ENCODE data around the gene NCKAP5.

GRCh38 chr2:133326652-133327397 is 241.4 kb downstream of the NCKAP5 start:
- TF ChIP-seq CTCF (IDR thresholded peaks at IDR 0.05; ENCODE audit: low read depth, low read length, missing input control) = no peak
- no peak for TF ChIP-seq REST (IDR thresholded peaks at IDR 0.05)
- no peak for TF ChIP-seq RAD21 (IDR thresholded peaks at IDR 0.05)
- no peak for TF ChIP-seq ZBTB33 (IDR thresholded peaks at IDR 0.05)
- TF ChIP-seq NR2F2 (IDR thresholded peaks at IDR 0.05) = no peak
